HepG2 (cell line): ENCODE measurements around the gene PRMT5. TPM values are rescaled to one million over a fixed set of nuclear protein-coding genes. Genes with fewer than 3 reads are reported as not detected.

Experiments
- ATF7-NPFF ChIP-seq: sonication (generic); formaldehyde crosslinking; IDR thresholded peaks from 2 replicates; pipeline ENCODE4 v1.8.1; 2023; ENCODE audit warnings: mild to moderate bottlenecking, low read depth, missing genetic modification reagents, moderate library complexity
- BRD4 ChIP-seq: sonication (generic); formaldehyde crosslinking; IDR thresholded peaks from 2 replicates; pipeline ENCODE4 v1.4.0; 2020; ENCODE audit warnings: missing genetic modification reagents
- FOXA1 ChIP-seq, 2 experiments: fragments of 450-650 bp in 1 of 2; sonication (generic) in 1 of 2; formaldehyde crosslinking in 1 of 2; IDR thresholded peaks; 2 replicates each; pipeline versions ENCODE4 v1.4.0 to v1.6.1; 2016 to 2020; ENCODE audit warnings: missing genetic modification reagents in 1 of 2
- FOXJ3 ChIP-seq: sonication (generic); formaldehyde crosslinking; IDR thresholded peaks from 2 replicates; pipeline ENCODE4 v1.4.0; 2020; ENCODE audit warnings: missing genetic modification reagents, mild to moderate bottlenecking, borderline replicate concordance
- FOXO1 ChIP-seq: sonication (generic); formaldehyde crosslinking; IDR thresholded peaks from 2 replicates; pipeline ENCODE4 v1.4.0; 2020; ENCODE audit warnings: missing genetic modification reagents
- HIVEP1 ChIP-seq: sonication (generic); formaldehyde crosslinking; IDR thresholded peaks from 2 replicates; pipeline ENCODE4 v1.4.0; 2020; ENCODE audit warnings: mild to moderate bottlenecking, missing genetic modification reagents
- HNRNPH1 ChIP-seq: fragments of 200-400 bp; formaldehyde crosslinking; optimal IDR thresholded peaks from 2 replicates; pipeline ENCODE3; 2017; ENCODE audit warnings: mild to moderate bottlenecking, low read depth, low read length
- ISL2 ChIP-seq: sonication (generic); formaldehyde crosslinking; IDR thresholded peaks from 2 replicates; pipeline ENCODE4 v1.5.0; 2020; ENCODE audit warnings: missing genetic modification reagents
- MIER3 ChIP-seq: IDR thresholded peaks from 2 replicates; pipeline ENCODE4 v1.6.1; 2016; ENCODE audit warnings: missing compliant biosample characterization, borderline replicate concordance
- NFIB ChIP-seq: sonication (generic); formaldehyde crosslinking; IDR thresholded peaks from 2 replicates; pipeline ENCODE4 v1.9.0; 2021; ENCODE audit warnings: missing genetic modification reagents, mild to moderate bottlenecking, borderline replicate concordance
- PITX1 ChIP-seq: sonication (generic); formaldehyde crosslinking; IDR thresholded peaks from 2 replicates; pipeline ENCODE4 v1.5.1; 2020; ENCODE audit warnings: mild to moderate bottlenecking, missing genetic modification reagents
- RELA ChIP-seq: sonication (generic); formaldehyde crosslinking; IDR thresholded peaks from 2 replicates; pipeline ENCODE4 v1.4.0; 2020; ENCODE audit warnings: missing genetic modification reagents
- ZBTB8A ChIP-seq: sonication (generic); formaldehyde crosslinking; IDR thresholded peaks from 2 replicates; pipeline ENCODE4 v1.4.0; 2020; ENCODE audit warnings: mild to moderate bottlenecking, low read depth, missing genetic modification reagents, borderline replicate concordance
- ZNF235 ChIP-seq: sonication (generic); formaldehyde crosslinking; IDR thresholded peaks from 2 replicates; pipeline ENCODE4 v1.8.1; 2023; ENCODE audit warnings: mild to moderate bottlenecking, missing genetic modification reagents, borderline replicate concordance
- ZNF350 ChIP-seq: sonication (generic); formaldehyde crosslinking; IDR thresholded peaks from 2 replicates; pipeline ENCODE4 v1.4.0; 2020; ENCODE audit warnings: mild to moderate bottlenecking, low read depth, missing genetic modification reagents, borderline replicate concordance
- ZNF383 ChIP-seq: sonication (generic); formaldehyde crosslinking; IDR thresholded peaks from 2 replicates; pipeline ENCODE4 v1.4.0; 2020; ENCODE audit warnings: missing genetic modification reagents, mild to moderate bottlenecking, borderline replicate concordance
- ZNF550 ChIP-seq: sonication (generic); formaldehyde crosslinking; IDR thresholded peaks from 2 replicates; pipeline ENCODE4 v1.4.0; 2020; ENCODE audit warnings: mild to moderate bottlenecking, missing genetic modification reagents, borderline replicate concordance
- ZNF781 ChIP-seq: sonication (generic); formaldehyde crosslinking; IDR thresholded peaks from 2 replicates; pipeline ENCODE4 v1.5.1; 2020; ENCODE audit warnings: borderline replicate concordance, mild to moderate bottlenecking, missing genetic modification reagents; ENCODE audit errors: not compliant biosample characterization
- polyA plus RNA-seq, 8 experiments: library from polyadenylated mRNA; depleted of rRNA in 3 of 8; stranded (reverse) in 7 of 8; unstranded in 1 of 8; fragments of >200 nt; fragmentation: Illumina TruSeq in 4 of 8; extraction: Trizol in 4 of 8; gene quantifications; 2 replicates each; pipeline versions ENCODE4 v1.2.1 to v1.2.3, GENCODE V29; 2011 to 2016; ENCODE audit warnings: low read depth in 4 of 8, missing spikeins in 1 of 8, mixed read lengths in 1 of 8; ENCODE audit not compliant: insufficient read depth in 1 of 8
- total RNA-seq, 5 experiments: library from RNA; depleted of rRNA; stranded (reverse); fragments of >200 nt; fragmentation: Illumina TruSeq; extraction: Trizol; gene quantifications; 2 replicates each; pipeline ENCODE4 v1.2.3, GENCODE V29; 2016; ENCODE audit warnings: low read depth in 1 of 5
- TF ChIP-seq, protein P1 (sequence below): sonication (generic); formaldehyde crosslinking; IDR thresholded peaks from 2 replicates; pipeline ENCODE4 v1.4.0; 2020; ENCODE audit warnings: missing genetic modification reagents
- TF ChIP-seq, protein P2 (sequence below): sonication (generic); formaldehyde crosslinking; IDR thresholded peaks from 2 replicates; pipeline ENCODE4 v1.4.0; 2020; ENCODE audit warnings: mild to moderate bottlenecking, low read depth, missing genetic modification reagents
- TF ChIP-seq, protein P3 (sequence below): sonication (generic); formaldehyde crosslinking; IDR thresholded peaks from 2 replicates; pipeline ENCODE4 v1.4.0; 2020; ENCODE audit warnings: missing genetic modification reagents

The PRMT5 gene
- total and polyA plus RNA-seq, 2 of the 13 experiments (the other 11 are each of a cell fraction or from before 2014, with no cell fraction given): 210 to 354 TPM

DNA sequence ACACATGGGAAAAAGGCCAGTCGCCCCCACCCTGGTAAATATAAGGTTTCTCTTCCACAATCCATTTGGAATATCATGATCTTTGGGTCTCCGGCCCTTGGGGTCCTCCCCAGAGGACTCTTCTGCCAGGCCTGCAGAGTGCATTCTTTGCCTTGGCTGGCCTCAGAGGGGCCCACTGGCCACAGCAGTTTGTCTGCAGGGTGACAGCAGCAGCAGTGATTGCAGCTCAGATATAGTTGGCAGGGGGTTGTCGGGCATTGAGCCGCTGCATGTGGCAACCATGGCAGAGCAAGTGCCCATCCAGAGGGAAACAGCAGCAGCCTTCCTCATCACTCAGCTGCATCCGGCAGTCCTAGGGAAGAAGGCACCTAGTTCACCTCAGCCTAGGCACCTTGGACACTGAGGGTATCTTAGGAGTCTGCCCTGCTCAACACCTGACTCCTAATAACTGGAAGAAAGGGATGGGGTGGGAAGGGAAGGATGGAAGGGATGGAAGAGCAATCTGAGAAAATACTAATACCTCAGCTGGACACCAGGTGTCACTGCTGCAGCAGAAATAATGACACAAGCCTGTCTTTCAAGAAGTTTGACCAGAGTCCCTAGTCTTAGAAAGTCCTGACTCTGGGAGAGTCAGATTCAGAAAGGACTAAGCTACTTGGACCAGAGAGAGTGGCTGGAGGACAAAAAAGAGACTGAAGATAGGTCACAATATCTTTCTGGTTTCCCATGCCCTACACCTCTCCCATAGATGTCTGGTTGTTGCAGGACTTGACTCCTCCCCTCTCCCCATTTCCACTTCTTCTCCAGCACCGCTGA lies 44.2 kb upstream of the PRMT5 start (continued):
- TF ChIP-seq BRD4 (CRISPR knock-in tag): no peak
- TF ChIP-seq ZNF235 (CRISPR knock-in tag): no peak
- 0 out of 2 replicates have a peak, but pooled peaks have one; percentile 18 for TF ChIP-seq ZNF350 (CRISPR knock-in tag)
- TF ChIP-seq HNRNPH1: no peak
- TF ChIP-seq ZNF550 (CRISPR knock-in tag): 0 out of 2 replicates have a peak, but pooled peaks have one; percentile 84
- TF ChIP-seq FOXJ3: no peak
- 0 out of 2 replicates have a peak, but pooled peaks have one; percentile 37 for TF ChIP-seq MIER3 (CRISPR knock-in tag)
- peak; percentile 14; the same call in 1 of the 2 replicates for TF ChIP-seq FOXO1 (CRISPR knock-in tag)
- peak; percentile 63 for TF ChIP-seq RELA (CRISPR knock-in tag)
- TF ChIP-seq, protein P1, sequence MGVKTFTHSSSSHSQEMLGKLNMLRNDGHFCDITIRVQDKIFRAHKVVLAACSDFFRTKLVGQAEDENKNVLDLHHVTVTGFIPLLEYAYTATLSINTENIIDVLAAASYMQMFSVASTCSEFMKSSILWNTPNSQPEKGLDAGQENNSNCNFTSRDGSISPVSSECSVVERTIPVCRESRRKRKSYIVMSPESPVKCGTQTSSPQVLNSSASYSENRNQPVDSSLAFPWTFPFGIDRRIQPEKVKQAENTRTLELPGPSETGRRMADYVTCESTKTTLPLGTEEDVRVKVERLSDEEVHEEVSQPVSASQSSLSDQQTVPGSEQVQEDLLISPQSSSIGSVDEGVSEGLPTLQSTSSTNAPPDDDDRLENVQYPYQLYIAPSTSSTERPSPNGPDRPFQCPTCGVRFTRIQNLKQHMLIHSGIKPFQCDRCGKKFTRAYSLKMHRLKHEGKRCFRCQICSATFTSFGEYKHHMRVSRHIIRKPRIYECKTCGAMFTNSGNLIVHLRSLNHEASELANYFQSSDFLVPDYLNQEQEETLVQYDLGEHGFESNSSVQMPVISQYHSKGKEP (CRISPR knock-in tag): peak; percentile 78; the same call in 1 of the 2 replicates
- no peak for TF ChIP-seq HIVEP1
- no peak for TF ChIP-seq FOXA1 (IDR thresholded peaks at IDR 0.05)
- 0 out of 2 replicates have a peak, but pooled peaks have one; percentile 7 for TF ChIP-seq FOXA1 (CRISPR knock-in tag; IDR thresholded peaks at IDR 0.05)
- no peak for TF ChIP-seq NFIB (CRISPR knock-in tag)
- TF ChIP-seq, protein P2, sequence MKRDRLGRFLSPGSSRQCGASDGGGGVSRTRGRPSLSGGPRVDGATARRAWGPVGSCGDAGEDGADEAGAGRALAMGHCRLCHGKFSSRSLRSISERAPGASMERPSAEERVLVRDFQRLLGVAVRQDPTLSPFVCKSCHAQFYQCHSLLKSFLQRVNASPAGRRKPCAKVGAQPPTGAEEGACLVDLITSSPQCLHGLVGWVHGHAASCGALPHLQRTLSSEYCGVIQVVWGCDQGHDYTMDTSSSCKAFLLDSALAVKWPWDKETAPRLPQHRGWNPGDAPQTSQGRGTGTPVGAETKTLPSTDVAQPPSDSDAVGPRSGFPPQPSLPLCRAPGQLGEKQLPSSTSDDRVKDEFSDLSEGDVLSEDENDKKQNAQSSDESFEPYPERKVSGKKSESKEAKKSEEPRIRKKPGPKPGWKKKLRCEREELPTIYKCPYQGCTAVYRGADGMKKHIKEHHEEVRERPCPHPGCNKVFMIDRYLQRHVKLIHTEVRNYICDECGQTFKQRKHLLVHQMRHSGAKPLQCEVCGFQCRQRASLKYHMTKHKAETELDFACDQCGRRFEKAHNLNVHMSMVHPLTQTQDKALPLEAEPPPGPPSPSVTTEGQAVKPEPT (CRISPR knock-in tag): peak; percentile 57; the same call in 1 of the 2 replicates
- TF ChIP-seq ATF7-NPFF: no peak
- TF ChIP-seq ZNF383 (CRISPR knock-in tag): no peak
- TF ChIP-seq, protein P3, sequence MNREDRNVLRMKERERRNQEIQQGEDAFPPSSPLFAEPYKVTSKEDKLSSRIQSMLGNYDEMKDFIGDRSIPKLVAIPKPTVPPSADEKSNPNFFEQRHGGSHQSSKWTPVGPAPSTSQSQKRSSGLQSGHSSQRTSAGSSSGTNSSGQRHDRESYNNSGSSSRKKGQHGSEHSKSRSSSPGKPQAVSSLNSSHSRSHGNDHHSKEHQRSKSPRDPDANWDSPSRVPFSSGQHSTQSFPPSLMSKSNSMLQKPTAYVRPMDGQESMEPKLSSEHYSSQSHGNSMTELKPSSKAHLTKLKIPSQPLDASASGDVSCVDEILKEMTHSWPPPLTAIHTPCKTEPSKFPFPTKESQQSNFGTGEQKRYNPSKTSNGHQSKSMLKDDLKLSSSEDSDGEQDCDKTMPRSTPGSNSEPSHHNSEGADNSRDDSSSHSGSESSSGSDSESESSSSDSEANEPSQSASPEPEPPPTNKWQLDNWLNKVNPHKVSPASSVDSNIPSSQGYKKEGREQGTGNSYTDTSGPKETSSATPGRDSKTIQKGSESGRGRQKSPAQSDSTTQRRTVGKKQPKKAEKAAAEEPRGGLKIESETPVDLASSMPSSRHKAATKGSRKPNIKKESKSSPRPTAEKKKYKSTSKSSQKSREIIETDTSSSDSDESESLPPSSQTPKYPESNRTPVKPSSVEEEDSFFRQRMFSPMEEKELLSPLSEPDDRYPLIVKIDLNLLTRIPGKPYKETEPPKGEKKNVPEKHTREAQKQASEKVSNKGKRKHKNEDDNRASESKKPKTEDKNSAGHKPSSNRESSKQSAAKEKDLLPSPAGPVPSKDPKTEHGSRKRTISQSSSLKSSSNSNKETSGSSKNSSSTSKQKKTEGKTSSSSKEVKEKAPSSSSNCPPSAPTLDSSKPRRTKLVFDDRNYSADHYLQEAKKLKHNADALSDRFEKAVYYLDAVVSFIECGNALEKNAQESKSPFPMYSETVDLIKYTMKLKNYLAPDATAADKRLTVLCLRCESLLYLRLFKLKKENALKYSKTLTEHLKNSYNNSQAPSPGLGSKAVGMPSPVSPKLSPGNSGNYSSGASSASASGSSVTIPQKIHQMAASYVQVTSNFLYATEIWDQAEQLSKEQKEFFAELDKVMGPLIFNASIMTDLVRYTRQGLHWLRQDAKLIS: 0 out of 2 replicates have a peak, but pooled peaks have one; percentile 72
- TF ChIP-seq ZBTB8A (CRISPR knock-in tag): no peak
- no peak for TF ChIP-seq ISL2 (CRISPR knock-in tag)
- peak; percentile 65; the same call in 1 of the 2 replicates for TF ChIP-seq PITX1
- peak; percentile 17 for TF ChIP-seq ZNF781 (CRISPR knock-in tag)
